Progenitor cell of endocrine pancreas (in vitro differentiated cells): Measurements from ENCODE around the gene ZNF561. TPM values are rescaled to one million over a fixed set of nuclear protein-coding genes. Genes with fewer than 3 reads are reported as not detected.
"Not testable (repeated sequence)": the region's sequence is repeated elsewhere in the genome, so short reads cannot be mapped to it uniquely, and the experiment has no call there.

Experiments
- DNase-seq: peaks from one replicate; pipeline ENCODE4 v3.0.0; 2021; ENCODE audit warnings: low spot score; ENCODE audit not compliant: unreplicated experiment
- H3K27ac Mint-ChIP-seq: 2 replicates; pipeline ENCODE4 v1.8.0; 2021; ENCODE audit warnings: mild to moderate bottlenecking, moderate library complexity, mixed read lengths
- H3K27me3 Mint-ChIP-seq: 2 replicates; pipeline ENCODE4 v1.8.0; 2021; ENCODE audit warnings: mixed read lengths
- H3K36me3 Mint-ChIP-seq: 2 replicates; pipeline ENCODE4 v1.8.0; 2022; ENCODE audit warnings: mixed read lengths; ENCODE audit not compliant: insufficient read depth
- H3K4me1 Mint-ChIP-seq: 2 replicates; pipeline ENCODE4 v1.8.0; 2021; ENCODE audit warnings: low read depth, mixed read lengths
- H3K4me3 Mint-ChIP-seq: 2 replicates; pipeline ENCODE4 v1.8.0; 2021; ENCODE audit warnings: low read depth, mild to moderate bottlenecking, moderate library complexity, mixed read lengths
- H3K9me3 Mint-ChIP-seq: 2 replicates; pipeline ENCODE4 v1.8.0; 2021; ENCODE audit warnings: low read depth, mixed read lengths
- long read RNA-seq: library from polyadenylated mRNA; unstranded; transcript quantifications from one replicate; pipeline ENCODE4 v2.0.0, GENCODE V29; 2020
- total RNA-seq: library from RNA; stranded (reverse); gene quantifications from 2 replicates; pipeline ENCODE4 v1.2.1, GENCODE V29; 2021
- TF ChIP-seq, protein P1 (sequence below): fragments of 200-600 bp; sonication (generic); IDR thresholded peaks from one replicate; pipeline ENCODE4 v1.5.0; 2021; ENCODE audit warnings: antibody characterized with exemption, mild to moderate bottlenecking; ENCODE audit not compliant: unreplicated experiment

The ZNF561 gene
- total RNA-seq: 84.9 and 90.1 TPM in 2 replicates
- long read RNA-seq, full-length matches to known transcripts: 105 of 178 reads
- long read RNA-seq, partial matches to known transcripts: 10 of 178 reads
- long read RNA-seq, other reads (novel, unspliced or antisense): 63 of 178 reads

DNA sequence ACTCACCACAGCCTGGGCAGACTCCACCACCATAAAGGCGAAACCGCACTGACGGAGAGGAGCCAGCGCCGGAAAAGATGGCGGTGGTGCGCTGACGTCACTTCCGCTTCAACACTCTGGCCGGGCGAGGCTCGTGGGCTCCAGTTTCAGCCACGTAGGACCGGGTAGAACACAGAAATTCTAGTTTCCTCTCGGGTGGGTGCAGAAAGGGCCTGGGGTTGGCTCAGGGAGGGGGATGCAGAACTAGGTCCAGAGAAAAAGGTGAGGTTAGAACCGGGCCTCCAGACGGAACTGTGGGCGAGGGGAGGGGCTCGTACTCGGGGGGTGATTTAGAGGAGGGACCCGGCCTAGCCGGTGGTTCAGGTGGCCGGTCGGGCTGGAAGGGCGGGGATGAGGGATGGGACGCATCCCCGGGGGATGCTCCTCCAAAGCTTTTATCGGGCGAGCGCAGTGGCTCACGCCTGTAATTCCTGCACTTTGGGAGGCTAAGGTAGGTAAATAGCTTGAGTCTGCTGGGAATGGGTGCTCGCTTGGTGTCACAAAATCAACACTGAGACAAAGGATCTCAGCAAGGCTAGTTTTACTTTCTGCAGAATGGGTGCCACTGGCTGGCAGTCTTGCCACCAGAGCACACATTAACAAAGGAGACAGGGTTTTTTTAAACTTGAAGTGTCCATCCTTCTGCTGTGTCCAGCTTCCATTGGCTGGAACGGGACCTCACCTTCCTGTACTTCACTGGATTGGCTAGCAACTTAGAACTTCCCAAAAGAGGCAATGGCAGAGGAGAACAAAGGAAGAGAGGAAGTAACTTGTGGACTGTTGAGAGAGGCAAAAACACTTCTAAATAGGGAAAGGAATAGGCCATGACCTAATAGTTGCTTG is at the start of gene ZNF561:
Gene ZNF561 (minus strand): TSS at position 77 of the 882 bp plus-strand sequence. CDS start 1,776 bp downstream, outside the sequence.
- TF ChIP-seq, protein P1, sequence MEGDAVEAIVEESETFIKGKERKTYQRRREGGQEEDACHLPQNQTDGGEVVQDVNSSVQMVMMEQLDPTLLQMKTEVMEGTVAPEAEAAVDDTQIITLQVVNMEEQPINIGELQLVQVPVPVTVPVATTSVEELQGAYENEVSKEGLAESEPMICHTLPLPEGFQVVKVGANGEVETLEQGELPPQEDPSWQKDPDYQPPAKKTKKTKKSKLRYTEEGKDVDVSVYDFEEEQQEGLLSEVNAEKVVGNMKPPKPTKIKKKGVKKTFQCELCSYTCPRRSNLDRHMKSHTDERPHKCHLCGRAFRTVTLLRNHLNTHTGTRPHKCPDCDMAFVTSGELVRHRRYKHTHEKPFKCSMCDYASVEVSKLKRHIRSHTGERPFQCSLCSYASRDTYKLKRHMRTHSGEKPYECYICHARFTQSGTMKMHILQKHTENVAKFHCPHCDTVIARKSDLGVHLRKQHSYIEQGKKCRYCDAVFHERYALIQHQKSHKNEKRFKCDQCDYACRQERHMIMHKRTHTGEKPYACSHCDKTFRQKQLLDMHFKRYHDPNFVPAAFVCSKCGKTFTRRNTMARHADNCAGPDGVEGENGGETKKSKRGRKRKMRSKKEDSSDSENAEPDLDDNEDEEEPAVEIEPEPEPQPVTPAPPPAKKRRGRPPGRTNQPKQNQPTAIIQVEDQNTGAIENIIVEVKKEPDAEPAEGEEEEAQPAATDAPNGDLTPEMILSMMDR: no peak
- Mint-ChIP-seq H3K27me3 (no peaks in the 10 kb centered on the region), H3K27ac (peak within 1 kb of the TSS; percentile 100), H3K9me3 (peaks cover 8% of the 10 kb centered on the region), H3K36me3 (peaks cover 30% of the 10 kb centered on the region), H3K4me1 (peaks cover 20% of the 10 kb centered on the region), H3K4me3 (peak within 1 kb of the TSS; percentile 98)
- DNase-seq: peak; percentile 65

DNA sequence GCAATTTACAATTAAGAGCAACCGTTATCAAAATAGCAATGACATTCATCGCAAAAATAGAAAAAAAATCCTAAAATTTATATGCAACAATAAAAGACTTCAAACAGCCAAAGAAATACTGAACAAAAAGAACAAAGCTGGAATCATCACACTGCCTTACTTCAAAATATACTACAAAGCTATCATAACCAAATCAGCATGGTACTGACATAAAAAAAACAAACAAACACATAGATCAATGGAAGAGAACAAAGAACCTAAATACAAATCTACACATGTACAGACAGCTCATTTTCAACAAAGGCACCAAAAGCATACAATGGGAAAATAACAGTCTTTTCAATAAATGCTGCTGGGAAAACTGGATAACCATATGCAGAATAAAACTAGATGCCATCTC is 47.5 kb upstream of the ZNF561 start:
- H3K9me3 Mint-ChIP-seq: peaks cover 44% of the 10 kb centered on the region
- H3K27ac Mint-ChIP-seq: no peak overlapping the region
- no peak for DNase-seq
- H3K27me3 Mint-ChIP-seq: no peaks in the 10 kb centered on the region
- H3K4me3 Mint-ChIP-seq: no peak overlapping the region
- H3K36me3 Mint-ChIP-seq: peaks cover 57% of the 10 kb centered on the region
- H3K4me1 Mint-ChIP-seq: peaks cover 2% of the 10 kb centered on the region
- TF ChIP-seq, protein P1: no peak

DNA sequence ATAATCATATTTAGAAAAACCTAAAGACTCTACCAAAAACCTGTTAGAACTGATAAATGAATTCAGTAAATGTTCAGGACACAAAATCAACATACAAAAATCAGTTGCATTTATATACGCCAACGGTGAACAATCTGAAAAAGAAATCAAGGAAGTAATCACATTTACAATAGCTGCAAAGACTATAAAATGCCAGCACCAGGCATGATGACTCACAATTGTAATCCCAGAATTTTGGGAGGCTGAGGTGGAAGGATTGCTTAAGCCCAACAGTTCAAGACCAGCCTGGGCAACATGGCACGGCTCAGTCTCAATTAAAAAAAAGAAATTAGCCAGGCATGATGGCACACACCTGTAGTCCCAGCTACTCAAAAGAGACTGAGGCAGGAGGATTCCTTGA is 46.9 kb upstream of the ZNF561 start:
- H3K4me1 Mint-ChIP-seq: peaks cover 2% of the 10 kb centered on the region
- no peak overlapping the region for H3K27ac Mint-ChIP-seq
- H3K36me3 Mint-ChIP-seq: peaks cover 56% of the 10 kb centered on the region
- H3K9me3 Mint-ChIP-seq: peaks cover 41% of the 10 kb centered on the region
- TF ChIP-seq, protein P1: no peak
- H3K27me3 Mint-ChIP-seq: no peaks in the 10 kb centered on the region
- no peak overlapping the region for H3K4me3 Mint-ChIP-seq
- no peak for DNase-seq

DNA sequence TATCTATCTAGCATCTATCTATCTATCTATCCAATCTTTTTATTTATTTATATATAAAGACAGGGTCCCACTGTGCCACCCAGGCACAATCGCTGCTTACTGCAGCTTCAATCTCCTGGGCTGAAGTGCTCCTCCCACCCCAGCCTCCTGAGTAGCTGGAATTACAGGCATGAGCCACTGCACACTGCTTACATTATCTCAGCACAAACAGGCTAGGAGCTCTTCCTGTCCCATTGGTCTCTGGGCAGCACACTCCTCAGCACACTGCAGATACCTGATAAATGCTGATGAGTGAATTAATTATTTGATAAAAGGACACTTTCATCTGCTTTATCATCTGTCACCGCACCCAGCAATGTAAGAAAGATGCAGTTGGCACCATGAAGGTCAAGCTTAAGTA is 37.7 kb upstream of the ZNF561 start:
- H3K4me1 Mint-ChIP-seq: no peaks in the 10 kb centered on the region
- no peak overlapping the region for H3K27ac Mint-ChIP-seq
- TF ChIP-seq, protein P1: no peak
- H3K9me3 Mint-ChIP-seq: peaks cover 8% of the 10 kb centered on the region
- H3K27me3 Mint-ChIP-seq: no peaks in the 10 kb centered on the region
- peaks cover 46% of the 10 kb centered on the region for H3K36me3 Mint-ChIP-seq
- DNase-seq: no peak
- H3K4me3 Mint-ChIP-seq: no peak overlapping the region

DNA sequence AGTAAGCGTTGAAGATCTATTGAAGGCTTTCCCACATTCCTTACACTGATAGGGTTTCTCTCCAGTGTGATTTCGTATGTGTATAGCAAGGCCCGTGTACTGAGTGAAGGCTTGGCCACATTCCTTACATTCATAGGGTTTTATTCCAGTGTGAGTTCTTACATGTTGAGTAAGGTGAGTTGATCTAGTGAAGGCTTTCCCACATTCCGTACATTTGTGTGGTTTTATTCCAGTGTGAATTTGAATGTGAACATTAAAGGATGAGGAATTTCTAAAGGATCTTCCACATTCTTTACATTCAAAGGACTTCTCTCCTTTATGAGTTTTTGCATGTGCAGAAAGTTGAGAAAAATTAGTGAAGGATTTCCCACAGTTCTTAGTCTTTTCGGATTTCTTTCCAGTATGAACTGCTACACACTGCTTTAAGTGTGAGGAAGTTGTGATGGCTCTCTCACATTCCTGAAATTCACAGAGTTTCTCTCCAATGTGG is 32.1 kb upstream of the ZNF561 start:
- DNase-seq, H3K4me3 Mint-ChIP-seq, H3K4me1 Mint-ChIP-seq, H3K27me3 Mint-ChIP-seq, H3K27ac Mint-ChIP-seq: not testable (repeated sequence)
- H3K36me3 Mint-ChIP-seq: peaks cover 84% of the 10 kb centered on the region
- peaks cover 36% of the 10 kb centered on the region for H3K9me3 Mint-ChIP-seq

DNA sequence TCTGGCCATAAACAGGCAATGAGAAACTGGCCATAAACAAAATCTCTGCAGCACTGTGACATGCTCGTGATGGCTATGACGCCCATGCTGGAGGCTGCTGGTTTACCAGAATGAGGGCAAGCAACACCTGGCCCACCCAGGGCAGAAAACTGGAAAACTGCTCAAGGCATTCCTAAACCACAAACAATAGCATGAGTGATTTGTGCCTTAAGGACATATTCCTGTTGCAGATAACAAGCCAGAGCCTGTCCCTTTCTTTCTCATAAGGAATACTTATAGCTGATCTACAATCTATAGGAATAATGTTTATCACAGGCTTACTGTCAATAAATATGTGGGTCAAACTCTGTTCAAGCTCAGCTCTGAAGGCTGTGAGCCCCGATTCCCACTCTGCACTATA is 30.4 kb upstream of the ZNF561 start:
- peak overlapping the region; percentile 20 for H3K27ac Mint-ChIP-seq
- DNase-seq, H3K27me3 Mint-ChIP-seq, H3K4me3 Mint-ChIP-seq, H3K4me1 Mint-ChIP-seq: not testable (repeated sequence)
- H3K36me3 Mint-ChIP-seq: peaks cover 76% of the 10 kb centered on the region
- H3K9me3 Mint-ChIP-seq: peaks cover 32% of the 10 kb centered on the region
